SK-N-MC (cell line): ENCODE data around the gene ACSL6.

Experiments
- EZH2 ChIP-seq: fragments of 200-600 bp; sonication (generic); IDR thresholded peaks from one replicate; pipeline ENCODE4 v1.6.1; 2017; ENCODE audit warnings: antibody characterized with exemption
- FOXP2 ChIP-seq: optimal IDR thresholded peaks from 2 replicates; pipeline ENCODE3; 2011; ENCODE audit warnings: mild to moderate bottlenecking, moderate library complexity; ENCODE audit not compliant: insufficient read depth; ENCODE audit errors: extremely low read length, control extremely low read depth
- POLR2AphosphoS5 ChIP-seq: IDR thresholded peaks from 2 replicates; pipeline ENCODE4 v1.6.1; 2012; ENCODE audit warnings: mild to moderate bottlenecking, low read depth, low read length, borderline replicate concordance

DNA sequence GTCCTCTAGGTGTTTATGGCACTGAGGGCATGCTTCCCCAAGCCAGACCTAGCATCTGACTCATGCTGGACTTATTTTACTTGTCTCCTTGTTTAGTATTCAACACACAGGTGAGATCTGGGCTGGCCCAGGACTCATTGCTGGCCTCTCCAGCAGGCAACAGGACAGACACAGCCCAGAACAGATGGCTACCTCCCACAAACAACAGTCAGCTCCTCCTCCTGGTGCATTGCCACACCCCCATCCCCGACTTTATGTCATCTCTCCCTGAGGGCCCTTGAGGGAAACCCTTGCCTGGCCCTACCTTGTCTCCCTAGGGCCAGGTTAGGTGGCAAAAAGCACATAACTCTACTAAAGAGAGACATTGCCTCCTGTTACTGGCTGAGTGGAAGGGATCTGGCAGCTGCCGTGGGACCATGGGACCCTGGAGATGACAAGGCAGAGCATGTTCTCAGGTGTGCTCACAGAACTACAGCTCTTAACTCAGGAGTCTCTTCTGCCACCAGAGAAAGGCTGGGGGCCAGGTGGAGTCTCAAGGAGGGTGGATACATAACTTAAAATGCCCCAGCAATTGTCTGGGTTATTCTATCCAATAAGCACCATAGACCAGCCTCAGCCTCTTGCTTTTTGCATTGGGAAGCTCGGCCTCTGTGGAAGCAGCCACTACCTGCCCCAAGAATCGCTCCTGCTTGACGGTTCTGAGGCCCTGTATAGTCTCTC, 2.3 kb downstream of the ACSL6 start:
- TF ChIP-seq POLR2AphosphoS5 (no peak), EZH2 (no peak), FOXP2 (no peak)
